ENCODE data around the gene PDGFRA. TPM values are rescaled to one million over a fixed set of nuclear protein-coding genes. Genes with fewer than 3 reads are reported as not detected.

Gene PDGFRA
- total and polyA plus RNA-seq, 10 of the 15 experiments (the other 5 are each of a cell fraction or from before 2014, with no cell fraction given) = 0.01 to 0.28 (median 0.06) TPM; not detected in 5

DNA sequence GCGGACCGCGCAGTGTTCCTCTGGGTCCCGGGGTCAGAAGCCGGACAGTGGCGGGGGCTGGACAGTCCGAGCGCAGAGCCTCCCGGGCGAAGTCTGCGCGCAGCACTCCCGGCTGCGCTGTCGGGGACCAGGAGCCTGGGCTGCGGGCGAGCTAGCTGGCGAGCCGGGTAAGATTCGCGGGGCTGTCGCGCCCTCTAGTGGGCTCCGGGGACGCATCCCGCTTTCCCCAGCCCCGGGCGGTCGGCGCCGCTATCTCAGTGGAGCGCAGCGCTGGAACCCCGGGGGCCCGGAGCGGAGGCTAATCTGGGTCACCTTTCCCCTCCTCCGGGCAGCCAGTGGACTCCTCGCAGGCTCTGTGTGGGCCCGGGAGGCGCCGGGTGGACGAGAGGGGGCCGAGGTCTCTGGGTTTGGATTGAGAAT, 4.2 kb downstream of the PDGFRA start (continued):
- TF ChIP-seq SMARCA5 (IDR thresholded peaks at IDR 0.05) (peak; percentile 45; the same call in 1 of the 2 replicates), ZNF622 (IDR thresholded peaks at IDR 0.05) (no peak), WRNIP1 (IDR thresholded peaks at IDR 0.05; ENCODE audit: borderline replicate concordance, low read depth, low read length) (no peak), EP300 (IDR thresholded peaks at IDR 0.05; ENCODE audit: borderline replicate concordance in 1 of 2, control insufficient read depth in 1 of 2, low read depth in 2 of 2, low read length in 2 of 2) (no peak), CBX5 (IDR thresholded peaks at IDR 0.05; ENCODE audit: low read depth) (0 out of 2 replicates have a peak, but pooled peaks have one; percentile 33), MYB (IDR thresholded peaks at IDR 0.05; ENCODE audit: borderline replicate concordance, low read depth, low read length) (no peak), HCFC1 (IDR thresholded peaks at IDR 0.05; ENCODE audit: low read length) (no peak), MTA2 (IDR thresholded peaks at IDR 0.05; ENCODE audit: low read depth) (no peak), IKZF2 (IDR thresholded peaks at IDR 0.05) (no peak), ZNF217 (IDR thresholded peaks at IDR 0.05) (no peak), MYC (IDR thresholded peaks at IDR 0.05; ENCODE audit: insufficient read depth, insufficient read length, insufficient replicate concordance, low read length, severe bottlenecking) (no peak), ZZZ3 (IDR thresholded peaks at IDR 0.05; ENCODE audit: control insufficient read depth, insufficient read length, low read depth) (no peak), HDAC6 (IDR thresholded peaks at IDR 0.05; ENCODE audit: unreplicated experiment) (peak; percentile 75), IKZF1 (conservative IDR thresholded peaks at IDR 0.05) (peak; percentile 52; the same call in 1 of the 2 replicates), HDGF (IDR thresholded peaks at IDR 0.05) (no peak), SMC3 (IDR thresholded peaks at IDR 0.05; ENCODE audit: borderline replicate concordance, low read length) (peak; percentile 64; the same call in 1 of the 2 replicates), RAD21 (IDR thresholded peaks at IDR 0.05; ENCODE audit: insufficient read depth, low read depth, low read length) (peak; percentile 73)
- TF ChIP-seq, protein P1, sequence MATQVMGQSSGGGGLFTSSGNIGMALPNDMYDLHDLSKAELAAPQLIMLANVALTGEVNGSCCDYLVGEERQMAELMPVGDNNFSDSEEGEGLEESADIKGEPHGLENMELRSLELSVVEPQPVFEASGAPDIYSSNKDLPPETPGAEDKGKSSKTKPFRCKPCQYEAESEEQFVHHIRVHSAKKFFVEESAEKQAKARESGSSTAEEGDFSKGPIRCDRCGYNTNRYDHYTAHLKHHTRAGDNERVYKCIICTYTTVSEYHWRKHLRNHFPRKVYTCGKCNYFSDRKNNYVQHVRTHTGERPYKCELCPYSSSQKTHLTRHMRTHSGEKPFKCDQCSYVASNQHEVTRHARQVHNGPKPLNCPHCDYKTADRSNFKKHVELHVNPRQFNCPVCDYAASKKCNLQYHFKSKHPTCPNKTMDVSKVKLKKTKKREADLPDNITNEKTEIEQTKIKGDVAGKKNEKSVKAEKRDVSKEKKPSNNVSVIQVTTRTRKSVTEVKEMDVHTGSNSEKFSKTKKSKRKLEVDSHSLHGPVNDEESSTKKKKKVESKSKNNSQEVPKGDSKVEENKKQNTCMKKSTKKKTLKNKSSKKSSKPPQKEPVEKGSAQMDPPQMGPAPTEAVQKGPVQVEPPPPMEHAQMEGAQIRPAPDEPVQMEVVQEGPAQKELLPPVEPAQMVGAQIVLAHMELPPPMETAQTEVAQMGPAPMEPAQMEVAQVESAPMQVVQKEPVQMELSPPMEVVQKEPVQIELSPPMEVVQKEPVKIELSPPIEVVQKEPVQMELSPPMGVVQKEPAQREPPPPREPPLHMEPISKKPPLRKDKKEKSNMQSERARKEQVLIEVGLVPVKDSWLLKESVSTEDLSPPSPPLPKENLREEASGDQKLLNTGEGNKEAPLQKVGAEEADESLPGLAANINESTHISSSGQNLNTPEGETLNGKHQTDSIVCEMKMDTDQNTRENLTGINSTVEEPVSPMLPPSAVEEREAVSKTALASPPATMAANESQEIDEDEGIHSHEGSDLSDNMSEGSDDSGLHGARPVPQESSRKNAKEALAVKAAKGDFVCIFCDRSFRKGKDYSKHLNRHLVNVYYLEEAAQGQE (IDR thresholded peaks at IDR 0.05; ENCODE audit: low read depth, low read length) = no peak
- TF ChIP-seq, protein P2, sequence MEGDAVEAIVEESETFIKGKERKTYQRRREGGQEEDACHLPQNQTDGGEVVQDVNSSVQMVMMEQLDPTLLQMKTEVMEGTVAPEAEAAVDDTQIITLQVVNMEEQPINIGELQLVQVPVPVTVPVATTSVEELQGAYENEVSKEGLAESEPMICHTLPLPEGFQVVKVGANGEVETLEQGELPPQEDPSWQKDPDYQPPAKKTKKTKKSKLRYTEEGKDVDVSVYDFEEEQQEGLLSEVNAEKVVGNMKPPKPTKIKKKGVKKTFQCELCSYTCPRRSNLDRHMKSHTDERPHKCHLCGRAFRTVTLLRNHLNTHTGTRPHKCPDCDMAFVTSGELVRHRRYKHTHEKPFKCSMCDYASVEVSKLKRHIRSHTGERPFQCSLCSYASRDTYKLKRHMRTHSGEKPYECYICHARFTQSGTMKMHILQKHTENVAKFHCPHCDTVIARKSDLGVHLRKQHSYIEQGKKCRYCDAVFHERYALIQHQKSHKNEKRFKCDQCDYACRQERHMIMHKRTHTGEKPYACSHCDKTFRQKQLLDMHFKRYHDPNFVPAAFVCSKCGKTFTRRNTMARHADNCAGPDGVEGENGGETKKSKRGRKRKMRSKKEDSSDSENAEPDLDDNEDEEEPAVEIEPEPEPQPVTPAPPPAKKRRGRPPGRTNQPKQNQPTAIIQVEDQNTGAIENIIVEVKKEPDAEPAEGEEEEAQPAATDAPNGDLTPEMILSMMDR (IDR thresholded peaks at IDR 0.05 in 2 of 3, conservative IDR thresholded peaks at IDR 0.05 in 1 of 3; ENCODE audit: control insufficient read depth in 2 of 3, extremely low read depth in 1 of 3, insufficient read depth in 1 of 3, low read depth in 3 of 3, low read length in 3 of 3) = peak; percentile 74 to 84 (median 83)
